ENCODE data around the gene SAMD5. TPM values are rescaled to one million over a fixed set of nuclear protein-coding genes. Genes with fewer than 3 reads are reported as not detected.

Gene SAMD5
- 1.8 TPM for polyA plus RNA-seq (2013, experiment 1 of 4)
- polyA plus RNA-seq (2013, experiment 2 of 4): 2.9 TPM
- polyA plus RNA-seq (2013, experiment 3 of 4): 1.7 TPM
- polyA plus RNA-seq (2013, experiment 4 of 4): 2.8 TPM

DNA sequence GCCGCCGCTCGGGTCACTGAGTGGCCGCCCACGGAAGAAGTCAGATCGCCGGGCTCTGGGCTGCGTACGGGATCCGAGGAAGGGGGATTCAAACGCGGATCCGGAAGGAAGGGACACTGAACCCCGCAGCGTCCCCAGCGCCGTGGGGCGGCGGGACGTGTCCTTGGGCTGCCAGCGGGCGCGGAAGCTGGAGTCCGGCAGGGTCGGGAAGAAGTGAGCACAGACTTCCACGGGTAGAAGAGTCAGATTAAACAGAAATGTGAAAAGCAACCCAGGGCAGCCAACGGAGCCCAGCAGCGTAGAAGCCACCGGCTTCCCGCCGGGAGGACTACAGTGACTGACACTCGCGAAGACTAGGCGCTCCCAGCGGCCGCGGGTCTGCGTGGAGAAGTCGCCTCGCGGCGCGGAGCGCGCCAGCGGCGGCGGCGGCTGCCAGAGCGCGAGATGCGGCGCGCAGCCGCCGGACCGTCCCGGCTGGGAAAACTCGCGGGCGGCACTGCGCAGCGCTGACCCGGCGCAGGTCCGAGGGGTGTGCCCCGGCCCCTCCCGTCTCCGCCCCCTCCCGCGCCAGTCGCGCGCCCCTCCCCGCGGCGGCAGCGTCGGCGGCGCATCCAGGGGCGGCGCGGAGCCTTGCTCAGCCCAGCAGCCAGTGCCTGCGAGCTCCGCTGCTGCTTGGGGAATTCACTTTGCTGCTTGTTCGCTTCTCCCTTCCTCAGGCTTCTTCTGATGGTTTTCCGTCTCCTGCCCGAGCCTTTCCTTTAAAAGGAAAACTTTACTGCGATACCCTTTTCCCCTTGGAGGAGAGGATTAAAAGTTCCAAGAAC is at the start of gene SAMD5:
TSS of gene SAMD5 (plus strand) at position 649 of the 824 bp plus-strand sequence. CDS start 239 bp downstream, outside the sequence.
- Histone ChIP-seq H3K27me3 (ENCODE audit: control insufficient read depth, insufficient read depth, low read length, poor library complexity, severe bottlenecking) (peaks cover 91% of the 10 kb centered on the region), H3K4me1 (ENCODE audit: control insufficient read depth, insufficient read depth, low read length) (peaks cover 5% of the 10 kb centered on the region), H3K27ac (ENCODE audit: insufficient read depth, low read depth, low read length, poor library complexity, severe bottlenecking) (no peak within 1 kb of the TSS), H3K4me3 (ENCODE audit: insufficient read depth, low read depth, low read length) (peak within 1 kb of the TSS; percentile 54), H3K36me3 (ENCODE audit: control insufficient read depth, insufficient read depth, low read length) (no peaks in the 10 kb centered on the region), H3K9me3 (ENCODE audit: control insufficient read depth, low read length) (no peaks in the 10 kb centered on the region)
- WGBS, 2 experiments: 1% methylated on average over 90 of the region's 90 CpGs

DNA sequence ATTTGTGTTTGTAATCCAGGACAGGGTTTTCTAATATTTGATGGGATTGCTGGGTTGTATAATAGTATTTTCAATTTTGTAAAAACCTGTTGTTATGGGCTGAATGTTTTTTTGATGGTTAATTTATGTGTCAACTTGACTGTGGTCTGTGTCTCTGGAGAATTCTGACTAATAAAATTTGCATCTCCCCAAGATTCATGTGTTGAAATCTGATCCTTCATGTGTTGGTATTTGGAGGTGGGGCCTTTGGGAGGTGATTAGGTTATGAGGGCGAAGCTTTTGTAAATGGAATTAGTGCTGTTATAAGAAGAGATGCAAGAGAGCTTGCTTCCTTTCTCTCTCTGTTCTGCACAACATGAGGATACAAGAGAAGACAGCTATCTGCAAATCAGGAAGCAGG is 48.7 kb upstream of the SAMD5 start:
- WGBS, 2 experiments: 88 to 100% methylated on average over 1 of the region's 1 CpG
- Histone ChIP-seq H3K36me3 (ENCODE audit: control insufficient read depth, insufficient read depth, low read length) (no peaks in the 10 kb centered on the region), H3K9me3 (ENCODE audit: control insufficient read depth, low read length) (no peaks in the 10 kb centered on the region), H3K4me1 (ENCODE audit: control insufficient read depth, insufficient read depth, low read length) (no peaks in the 10 kb centered on the region), H3K27me3 (ENCODE audit: control insufficient read depth, insufficient read depth, low read length, poor library complexity, severe bottlenecking) (no peaks in the 10 kb centered on the region), H3K4me3 (ENCODE audit: insufficient read depth, low read depth, low read length) (no peak overlapping the region), H3K27ac (ENCODE audit: insufficient read depth, low read depth, low read length, poor library complexity, severe bottlenecking) (no peak overlapping the region)

DNA sequence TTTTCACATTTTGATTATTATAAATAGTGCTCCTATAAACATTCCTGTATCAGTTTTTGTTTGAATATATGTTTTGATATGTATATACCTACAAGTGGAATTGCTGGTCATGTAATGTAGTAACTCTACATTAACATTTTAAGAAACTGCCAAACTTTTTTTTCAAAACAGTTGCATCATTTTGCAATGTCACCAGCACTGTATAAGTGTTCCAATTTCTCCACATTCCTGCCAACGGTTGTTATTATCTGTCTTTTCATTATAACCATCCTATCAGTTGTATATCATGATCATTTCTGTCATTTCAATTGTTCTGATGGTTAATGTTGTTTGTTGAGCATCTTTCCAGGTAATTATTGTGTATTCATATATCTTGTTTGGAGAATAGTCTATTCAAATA is 44.8 kb upstream of the SAMD5 start:
- Histone ChIP-seq H3K27me3 (ENCODE audit: control insufficient read depth, insufficient read depth, low read length, poor library complexity, severe bottlenecking) (no peaks in the 10 kb centered on the region), H3K4me1 (ENCODE audit: control insufficient read depth, insufficient read depth, low read length) (no peaks in the 10 kb centered on the region), H3K27ac (ENCODE audit: insufficient read depth, low read depth, low read length, poor library complexity, severe bottlenecking) (no peak overlapping the region), H3K36me3 (ENCODE audit: control insufficient read depth, insufficient read depth, low read length) (no peaks in the 10 kb centered on the region), H3K9me3 (ENCODE audit: control insufficient read depth, low read length) (no peaks in the 10 kb centered on the region), H3K4me3 (ENCODE audit: insufficient read depth, low read depth, low read length) (no peak overlapping the region)
- 82 to 100% methylated on average over 1 of the region's 1 CpG for WGBS, 2 experiments

DNA sequence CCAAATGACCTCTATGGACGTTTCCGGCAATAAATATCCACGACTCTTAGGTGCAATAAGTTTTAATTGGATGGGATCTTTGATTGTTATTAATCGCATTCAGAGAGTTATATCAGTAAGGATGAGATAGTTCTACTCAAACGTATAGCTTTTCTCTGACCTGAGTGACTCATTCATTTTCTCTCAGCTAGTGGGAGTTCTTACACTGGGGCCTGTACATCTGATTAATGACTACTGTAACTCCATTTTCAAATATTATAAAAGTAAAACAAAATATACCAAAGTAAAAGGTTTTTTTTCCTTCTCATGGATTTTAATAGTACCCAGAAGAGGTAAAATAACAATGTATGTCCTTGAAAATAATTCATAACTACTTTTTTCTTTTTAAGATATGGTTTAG is 41.1 kb upstream of the SAMD5 start:
- H3K4me3 ChIP-seq (ENCODE audit: insufficient read depth, low read depth, low read length): no peak overlapping the region
- no peaks in the 10 kb centered on the region for H3K4me1 ChIP-seq (ENCODE audit: control insufficient read depth, insufficient read depth, low read length)
- H3K9me3 ChIP-seq (ENCODE audit: control insufficient read depth, low read length): no peaks in the 10 kb centered on the region
- no peaks in the 10 kb centered on the region for H3K36me3 ChIP-seq (ENCODE audit: control insufficient read depth, insufficient read depth, low read length)
- no peaks in the 10 kb centered on the region for H3K27me3 ChIP-seq (ENCODE audit: control insufficient read depth, insufficient read depth, low read length, poor library complexity, severe bottlenecking)
- H3K27ac ChIP-seq (ENCODE audit: insufficient read depth, low read depth, low read length, poor library complexity, severe bottlenecking): no peak overlapping the region
- WGBS, 2 experiments: 97% methylated on average over 5 of the region's 5 CpGs

DNA sequence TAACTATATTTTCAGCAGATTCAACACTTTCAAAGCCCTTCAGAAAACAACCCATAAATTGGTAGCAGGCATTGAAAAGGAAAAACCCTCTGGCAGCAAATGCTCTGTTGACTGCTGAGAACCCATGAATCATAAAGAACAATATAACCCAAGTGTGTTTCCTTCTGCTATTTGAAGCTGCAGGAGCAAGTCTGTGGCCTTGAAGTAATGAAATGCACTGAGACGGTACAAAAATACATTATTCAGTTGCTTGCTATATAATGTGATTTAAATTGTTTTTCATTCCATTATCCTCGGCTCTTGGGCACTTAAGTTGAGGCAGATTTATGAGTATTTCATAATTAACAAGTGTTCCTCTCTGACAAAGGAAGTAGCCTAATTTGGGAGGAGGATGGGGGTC is 40.6 kb upstream of the SAMD5 start:
- Histone ChIP-seq H3K27ac (ENCODE audit: insufficient read depth, low read depth, low read length, poor library complexity, severe bottlenecking) (no peak overlapping the region), H3K36me3 (ENCODE audit: control insufficient read depth, insufficient read depth, low read length) (no peaks in the 10 kb centered on the region), H3K27me3 (ENCODE audit: control insufficient read depth, insufficient read depth, low read length, poor library complexity, severe bottlenecking) (no peaks in the 10 kb centered on the region), H3K4me3 (ENCODE audit: insufficient read depth, low read depth, low read length) (no peak overlapping the region), H3K4me1 (ENCODE audit: control insufficient read depth, insufficient read depth, low read length) (no peaks in the 10 kb centered on the region), H3K9me3 (ENCODE audit: control insufficient read depth, low read length) (no peaks in the 10 kb centered on the region)
- 89% methylated on average over 2 of the region's 2 CpGs; no CpG with 5 or more reads in 1 of the 2 experiments for WGBS, 2 experiments

DNA sequence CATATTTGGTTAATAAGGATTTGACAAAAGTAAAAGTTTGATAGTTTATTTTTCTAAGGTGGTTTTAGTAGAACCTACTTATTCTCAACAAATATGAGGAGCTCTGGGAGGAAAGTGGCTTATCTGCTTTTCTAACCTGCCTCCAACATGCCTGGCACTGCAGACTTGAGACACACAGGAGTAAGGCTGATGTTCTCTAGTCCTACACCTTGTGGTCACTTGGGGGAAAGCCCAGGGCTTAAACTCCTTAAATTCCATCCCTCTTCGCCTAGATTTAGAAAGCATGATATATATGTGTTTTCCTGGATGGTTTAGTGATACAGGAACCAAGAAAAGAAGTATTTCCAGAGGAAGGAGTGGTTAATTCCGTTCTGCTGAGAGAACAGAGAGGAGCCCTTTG is 39.9 kb upstream of the SAMD5 start:
- H3K4me3 ChIP-seq (ENCODE audit: insufficient read depth, low read depth, low read length): no peak overlapping the region
- H3K27me3 ChIP-seq (ENCODE audit: control insufficient read depth, insufficient read depth, low read length, poor library complexity, severe bottlenecking): no peaks in the 10 kb centered on the region
- no peaks in the 10 kb centered on the region for H3K36me3 ChIP-seq (ENCODE audit: control insufficient read depth, insufficient read depth, low read length)
- 88 to 96% methylated on average over 2 of the region's 2 CpGs for WGBS, 2 experiments
- no peak overlapping the region for H3K27ac ChIP-seq (ENCODE audit: insufficient read depth, low read depth, low read length, poor library complexity, severe bottlenecking)
- H3K4me1 ChIP-seq (ENCODE audit: control insufficient read depth, insufficient read depth, low read length): no peaks in the 10 kb centered on the region
- H3K9me3 ChIP-seq (ENCODE audit: control insufficient read depth, low read length): no peaks in the 10 kb centered on the region

DNA sequence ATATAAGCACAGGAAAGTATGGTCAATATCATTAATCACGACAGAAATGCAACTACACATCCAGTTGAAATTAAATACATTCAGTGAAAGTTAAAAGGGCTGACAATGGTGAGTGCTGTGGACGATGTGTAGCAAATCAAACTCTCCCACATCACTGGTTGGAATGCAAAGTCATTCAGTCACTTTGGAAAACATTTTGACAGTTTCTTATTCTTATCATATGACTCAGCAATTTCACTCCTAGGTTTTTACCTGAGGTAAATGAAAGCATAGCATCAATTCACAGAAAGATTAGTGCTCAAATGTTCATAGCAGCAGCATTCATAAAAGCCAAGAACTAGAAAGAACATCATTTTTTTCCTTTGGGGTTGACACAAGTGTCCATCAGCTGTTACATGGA is 28.6 kb upstream of the SAMD5 start:
- 94 to 100% methylated on average over 1 to 2 of the region's 2 CpGs for WGBS, 2 experiments
- no peaks in the 10 kb centered on the region for H3K27me3 ChIP-seq (ENCODE audit: control insufficient read depth, insufficient read depth, low read length, poor library complexity, severe bottlenecking)
- H3K9me3 ChIP-seq (ENCODE audit: control insufficient read depth, low read length): no peaks in the 10 kb centered on the region
- H3K27ac ChIP-seq (ENCODE audit: insufficient read depth, low read depth, low read length, poor library complexity, severe bottlenecking): no peak overlapping the region
- no peaks in the 10 kb centered on the region for H3K36me3 ChIP-seq (ENCODE audit: control insufficient read depth, insufficient read depth, low read length)
- H3K4me1 ChIP-seq (ENCODE audit: control insufficient read depth, insufficient read depth, low read length): no peaks in the 10 kb centered on the region
- no peak overlapping the region for H3K4me3 ChIP-seq (ENCODE audit: insufficient read depth, low read depth, low read length)

DNA sequence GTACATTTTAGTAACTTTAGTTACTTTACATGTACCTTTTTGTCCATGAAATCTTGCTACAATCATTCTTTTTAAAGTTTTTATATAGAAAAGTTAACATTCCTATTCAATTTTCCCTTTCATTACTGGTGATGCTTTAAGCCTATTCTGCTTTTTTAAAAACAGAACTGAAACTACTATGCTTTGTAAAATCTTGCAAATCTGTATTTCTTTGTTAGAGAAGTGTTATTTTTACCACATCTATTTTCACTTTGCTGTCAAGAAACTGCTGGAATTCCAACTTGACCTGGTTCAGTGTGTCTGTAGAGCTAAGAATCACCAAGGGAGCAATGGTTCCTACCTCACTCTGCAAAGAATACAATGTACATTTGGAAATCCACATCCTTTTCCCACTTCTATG is 21.8 kb upstream of the SAMD5 start:
- Histone ChIP-seq H3K27me3 (ENCODE audit: control insufficient read depth, insufficient read depth, low read length, poor library complexity, severe bottlenecking) (no peaks in the 10 kb centered on the region), H3K4me1 (ENCODE audit: control insufficient read depth, insufficient read depth, low read length) (no peaks in the 10 kb centered on the region), H3K4me3 (ENCODE audit: insufficient read depth, low read depth, low read length) (no peak overlapping the region), H3K36me3 (ENCODE audit: control insufficient read depth, insufficient read depth, low read length) (no peaks in the 10 kb centered on the region), H3K9me3 (ENCODE audit: control insufficient read depth, low read length) (no peaks in the 10 kb centered on the region), H3K27ac (ENCODE audit: insufficient read depth, low read depth, low read length, poor library complexity, severe bottlenecking) (no peak overlapping the region)

DNA sequence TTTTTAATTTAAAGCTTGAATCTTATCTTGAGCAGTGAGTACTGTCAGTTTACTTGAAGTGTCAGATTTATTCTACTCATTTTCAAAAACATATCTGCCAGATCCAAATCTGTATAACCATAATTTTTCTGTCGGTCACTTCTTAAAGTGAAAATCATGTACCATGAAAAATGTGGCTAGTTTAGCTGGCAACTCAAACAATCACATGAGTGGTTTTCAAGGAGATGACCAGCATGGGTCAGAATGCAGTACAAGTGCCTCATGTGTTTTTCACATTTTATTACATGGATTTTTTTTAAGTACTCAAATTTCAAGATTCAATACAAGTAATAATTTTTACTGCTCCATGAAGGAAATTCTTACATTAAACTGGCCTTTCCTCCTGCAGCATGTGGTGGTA is 11.0 kb upstream of the SAMD5 start:
- Histone ChIP-seq H3K36me3 (ENCODE audit: control insufficient read depth, insufficient read depth, low read length) (no peaks in the 10 kb centered on the region), H3K27me3 (ENCODE audit: control insufficient read depth, insufficient read depth, low read length, poor library complexity, severe bottlenecking) (peaks cover 14% of the 10 kb centered on the region), H3K27ac (ENCODE audit: insufficient read depth, low read depth, low read length, poor library complexity, severe bottlenecking) (no peak overlapping the region), H3K4me1 (ENCODE audit: control insufficient read depth, insufficient read depth, low read length) (no peaks in the 10 kb centered on the region), H3K9me3 (ENCODE audit: control insufficient read depth, low read length) (no peaks in the 10 kb centered on the region), H3K4me3 (ENCODE audit: insufficient read depth, low read depth, low read length) (no peak overlapping the region)
- WGBS, 2 experiments: 89 to 94% methylated on average over 1 of the region's 1 CpG

DNA sequence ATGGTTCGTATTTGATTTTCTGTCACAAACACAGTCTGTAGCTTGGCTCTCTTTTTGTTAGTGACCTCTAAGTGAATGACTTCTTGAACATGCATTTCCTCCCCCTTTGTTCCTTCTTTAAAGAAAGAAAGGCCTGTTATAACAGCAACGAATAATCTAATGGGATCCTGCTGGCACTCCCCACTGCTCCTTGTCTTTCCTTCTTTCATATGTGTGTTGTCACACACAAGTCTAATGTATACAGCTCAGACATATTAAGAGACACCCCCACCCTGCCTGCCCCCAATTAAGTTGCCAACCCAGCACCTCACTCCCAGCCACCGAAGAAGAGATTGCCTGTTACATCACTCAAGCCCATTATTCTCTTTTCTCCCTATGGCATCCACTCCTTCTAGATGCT is 4.9 kb upstream of the SAMD5 start:
- Histone ChIP-seq H3K27me3 (ENCODE audit: control insufficient read depth, insufficient read depth, low read length, poor library complexity, severe bottlenecking) (peaks cover 74% of the 10 kb centered on the region), H3K9me3 (ENCODE audit: control insufficient read depth, low read length) (no peaks in the 10 kb centered on the region), H3K4me1 (ENCODE audit: control insufficient read depth, insufficient read depth, low read length) (peaks cover 5% of the 10 kb centered on the region), H3K36me3 (ENCODE audit: control insufficient read depth, insufficient read depth, low read length) (no peaks in the 10 kb centered on the region), H3K27ac (ENCODE audit: insufficient read depth, low read depth, low read length, poor library complexity, severe bottlenecking) (no peak overlapping the region), H3K4me3 (ENCODE audit: insufficient read depth, low read depth, low read length) (no peak overlapping the region)
- 0 to 4% methylated on average over 3 of the region's 3 CpGs for WGBS, 2 experiments
